OCI-M1 (cell line): ENCODE measurements around the gene MOB3B.
"Not testable (repeated sequence)": the region's sequence is repeated elsewhere in the genome, so short reads cannot be mapped to it uniquely, and the experiment has no call there.

Experiments used
- DNase-seq: peaks from one replicate; lab custom pipeline; 2025; lab: John Stamatoyannopoulos, UW

The MOB3B gene

GRCh38 chr9:27423915-27424710, 105.5 kb downstream of the MOB3B start:
- no peak for DNase-seq

GRCh38 chr9:27422279-27422834, 107.3 kb downstream of the MOB3B start:
- DNase-seq = no peak

GRCh38 chr9:27421577-27421976, 108.0 kb downstream of the MOB3B start:
- no peak for DNase-seq

GRCh38 chr9:27419558-27419957, 110.1 kb downstream of the MOB3B start:
- DNase-seq = not testable (repeated sequence)

- DNase-seq = peak; percentile 61
These were observed 115.3 kb downstream of the MOB3B start for GRCh38 chr9:27414220-27414761.

GRCh38 chr9:27413511-27414219, 115.9 kb downstream of the MOB3B start:
- peak; percentile 43 for DNase-seq

GRCh38 chr9:27412963-27413362, 116.7 kb downstream of the MOB3B start:
- no peak for DNase-seq

GRCh38 chr9:27412081-27412480, 117.5 kb downstream of the MOB3B start:
- DNase-seq = no peak

GRCh38 chr9:27408482-27408881, 121.1 kb downstream of the MOB3B start:
- DNase-seq = no peak

GRCh38 chr9:27408001-27408400, 121.6 kb downstream of the MOB3B start:
- no peak for DNase-seq

GRCh38 chr9:27407491-27407890, 122.1 kb downstream of the MOB3B start:
- no peak for DNase-seq

- DNase-seq = no peak
These were observed 125.0 kb downstream of the MOB3B start for GRCh38 chr9:27404661-27405060.

- DNase-seq = no peak
These were observed 127.0 kb downstream of the MOB3B start for GRCh38 chr9:27402626-27403025.

- no peak for DNase-seq
These were observed 129.2 kb downstream of the MOB3B start for GRCh38 chr9:27400334-27400880.

GRCh38 chr9:27398982-27399653, 130.5 kb downstream of the MOB3B start:
- no peak for DNase-seq

- DNase-seq = no peak
These were observed 133.1 kb downstream of the MOB3B start for GRCh38 chr9:27396495-27396894.

GRCh38 chr9:27395484-27395921, 134.1 kb downstream of the MOB3B start:
- DNase-seq = no peak

GRCh38 chr9:27394826-27395201, 134.8 kb downstream of the MOB3B start:
- no peak for DNase-seq

GRCh38 chr9:27394154-27394825, 135.3 kb downstream of the MOB3B start:
- DNase-seq = no peak

GRCh38 chr9:27393054-27393846, 136.4 kb downstream of the MOB3B start:
- DNase-seq = no peak

- DNase-seq = no peak
These were observed 137.2 kb downstream of the MOB3B start for GRCh38 chr9:27392451-27392850.
